ENCODE results near the gene CLCN6.

- TF ChIP-seq POLR2A (IDR thresholded peaks at IDR 0.05; ENCODE audit: low read depth, low read length): no peak
- TF ChIP-seq TAF1 (IDR thresholded peaks at IDR 0.05; ENCODE audit: borderline replicate concordance, low read depth, low read length): no peak
These were observed 44.7 kb upstream of the CLCN6 start for GRCh38 chr1:11761285-11761684.

All from GM12892 (cell line).